Stomach (tissue), 9 donors: Measurements from ENCODE around the gene MPZL1. TPM values are rescaled to one million over a fixed set of nuclear protein-coding genes. Genes with fewer than 3 reads are reported as not detected.

Source experiments
- DNase-seq, 2 donors: peaks; one replicate each; pipeline versions ENCODE4 v3.0.0 to v3.0.0-alpha.2; 2013 to 2019
- H3K27ac ChIP-seq, 5 donors: fragments of 200-600 bp in 4 of 5; sonication (generic) in 4 of 5; one replicate each; pipeline ENCODE4 v1.5.1; 2013 to 2019; ENCODE audit warnings: mild to moderate bottlenecking in 1 of 5, moderate library complexity in 1 of 5
- H3K27me3 ChIP-seq, 3 donors: fragments of 200-600 bp; sonication (generic); one replicate each; pipeline ENCODE4 v1.5.1; 2017 to 2019; ENCODE audit warnings: mixed run types in 1 of 3
- H3K36me3 ChIP-seq, 4 donors: fragments of 200-600 bp; sonication (generic); 1 replicate in 3 of 4; 2 replicates in 1 of 4; pipeline ENCODE4 v1.5.1; 2016 to 2019
- H3K4me1 ChIP-seq, 4 donors: fragments of 200-600 bp; sonication (generic); one replicate each; pipeline ENCODE4 v1.5.1; 2016 to 2019
- H3K4me3 ChIP-seq, 4 donors: fragments of 200-600 bp; sonication (generic) in 3 of 4; one replicate each; pipeline ENCODE4 v1.5.1; 2016 to 2019; ENCODE audit warnings: mild to moderate bottlenecking in 1 of 4
- H3K9me3 ChIP-seq, 4 donors: fragments of 200-600 bp; sonication (generic); one replicate each; pipeline ENCODE4 v1.5.1; 2016 to 2019
- EP300 ChIP-seq: sonication (generic); formaldehyde crosslinking; IDR thresholded peaks from one replicate; pipeline ENCODE4 v1.6.1; 2017; ENCODE audit warnings: antibody characterized with exemption
- POLR2A ChIP-seq, 4 donors: fragments of 450-650 bp; IDR thresholded peaks; one replicate each; pipeline ENCODE4 v1.6.1; 2016; ENCODE audit warnings: antibody characterized with exemption in 4 of 4, control low read depth in 2 of 4, mild to moderate bottlenecking in 1 of 4, moderate library complexity in 1 of 4
- POLR2AphosphoS5 ChIP-seq, 3 donors: sonication (generic); formaldehyde crosslinking; IDR thresholded peaks; one replicate each; pipeline ENCODE4 v1.6.1; 2016; ENCODE audit warnings: antibody characterized with exemption in 3 of 3
- WGBS, 5 donors: extraction: QIAGEN DNeasy Blood & Tissue Kit in 3 of 5; methylation state at CpG; one replicate each; pipeline versions ENCODE4 v1.1.5 to v1.1.7; 2013 to 2018; 5-methylcytosine and 5-hydroxymethylcytosine counted together
- intact Hi-C: fragments of 100-400 bp; cut with DNase I; formaldehyde crosslinking; loops from one replicate; pipeline ENCODE4 v1.15.1; 2023; ENCODE audit warnings: low total_unique reads
- polyA plus RNA-seq, 3 donors: library from polyadenylated mRNA; stranded (reverse); fragments of 200-250 nt; gene quantifications; one replicate each; pipeline ENCODE4 v1.2.3, GENCODE V29; 2013
- total RNA-seq, 5 donors: library from RNA; depleted of rRNA; stranded (reverse); fragments of >200 nt; gene quantifications; one replicate each; pipeline versions ENCODE4 v1.1.0 to v1.2.3, GENCODE V29; 2014 to 2016
- TF ChIP-seq, protein P1 (sequence below), 7 experiments: fragments of 450-650 bp in 4 of 7; fragments of 200-600 bp in 3 of 7; sonication (generic) in 3 of 7; IDR thresholded peaks; one replicate each; pipeline ENCODE4 v1.5.1; 2016 to 2019; ENCODE audit warnings: antibody characterized with exemption in 7 of 7, control low read depth in 2 of 7, mild to moderate bottlenecking in 1 of 7
- donor health status: healthy with polysubstance abuse.
- donor health status: Bipolar disorder and iron deficiency.
- donor health status: healthy.

MPZL1 gene
- total and polyA plus RNA-seq, 8 donors: 7.2 to 115 (median 30.6) TPM

DNA sequence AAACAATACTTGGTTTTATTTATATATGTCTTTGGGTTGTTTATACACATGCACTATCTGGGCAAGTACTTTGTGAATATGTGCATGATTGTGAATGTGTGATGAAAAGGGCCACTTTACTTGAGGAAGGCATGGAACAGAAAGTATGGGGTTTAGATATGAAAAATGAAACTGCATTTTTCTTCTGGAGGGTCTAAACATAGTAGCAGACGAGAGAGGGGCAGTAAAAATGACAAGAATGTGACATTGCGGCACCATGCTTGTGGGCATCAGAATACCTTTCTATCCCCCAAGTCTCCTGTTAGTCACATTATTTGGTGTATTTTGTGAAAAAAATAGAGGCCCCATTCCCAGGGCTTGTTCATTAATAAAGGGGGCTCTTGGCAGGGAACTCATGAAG is 15.4 kb upstream of the MPZL1 start:
- 83 to 94% (median 90%) methylated on average over 2 of the region's 2 CpGs for WGBS, 5 donors
- no peak for DNase-seq
- H3K4me3 ChIP-seq: no peak overlapping the region
- H3K4me1 ChIP-seq: no peaks in the 10 kb centered on the region
- no peaks in the 10 kb centered on the region for H3K9me3 ChIP-seq
- TF ChIP-seq, protein P1, sequence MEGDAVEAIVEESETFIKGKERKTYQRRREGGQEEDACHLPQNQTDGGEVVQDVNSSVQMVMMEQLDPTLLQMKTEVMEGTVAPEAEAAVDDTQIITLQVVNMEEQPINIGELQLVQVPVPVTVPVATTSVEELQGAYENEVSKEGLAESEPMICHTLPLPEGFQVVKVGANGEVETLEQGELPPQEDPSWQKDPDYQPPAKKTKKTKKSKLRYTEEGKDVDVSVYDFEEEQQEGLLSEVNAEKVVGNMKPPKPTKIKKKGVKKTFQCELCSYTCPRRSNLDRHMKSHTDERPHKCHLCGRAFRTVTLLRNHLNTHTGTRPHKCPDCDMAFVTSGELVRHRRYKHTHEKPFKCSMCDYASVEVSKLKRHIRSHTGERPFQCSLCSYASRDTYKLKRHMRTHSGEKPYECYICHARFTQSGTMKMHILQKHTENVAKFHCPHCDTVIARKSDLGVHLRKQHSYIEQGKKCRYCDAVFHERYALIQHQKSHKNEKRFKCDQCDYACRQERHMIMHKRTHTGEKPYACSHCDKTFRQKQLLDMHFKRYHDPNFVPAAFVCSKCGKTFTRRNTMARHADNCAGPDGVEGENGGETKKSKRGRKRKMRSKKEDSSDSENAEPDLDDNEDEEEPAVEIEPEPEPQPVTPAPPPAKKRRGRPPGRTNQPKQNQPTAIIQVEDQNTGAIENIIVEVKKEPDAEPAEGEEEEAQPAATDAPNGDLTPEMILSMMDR (IDR thresholded peaks at IDR 0.05): no peak
- no peak for TF ChIP-seq POLR2A (IDR thresholded peaks at IDR 0.05)
- no peak for TF ChIP-seq EP300
- TF ChIP-seq POLR2AphosphoS5 (IDR thresholded peaks at IDR 0.05): no peak
- no peak overlapping the region for H3K27ac ChIP-seq
- intact Hi-C loops: no loop called here
- peaks cover 0 to 38% (median 29%) of the 10 kb centered on the region in 4 donors for H3K36me3 ChIP-seq
- H3K27me3 ChIP-seq: no peaks in the 10 kb centered on the region

DNA sequence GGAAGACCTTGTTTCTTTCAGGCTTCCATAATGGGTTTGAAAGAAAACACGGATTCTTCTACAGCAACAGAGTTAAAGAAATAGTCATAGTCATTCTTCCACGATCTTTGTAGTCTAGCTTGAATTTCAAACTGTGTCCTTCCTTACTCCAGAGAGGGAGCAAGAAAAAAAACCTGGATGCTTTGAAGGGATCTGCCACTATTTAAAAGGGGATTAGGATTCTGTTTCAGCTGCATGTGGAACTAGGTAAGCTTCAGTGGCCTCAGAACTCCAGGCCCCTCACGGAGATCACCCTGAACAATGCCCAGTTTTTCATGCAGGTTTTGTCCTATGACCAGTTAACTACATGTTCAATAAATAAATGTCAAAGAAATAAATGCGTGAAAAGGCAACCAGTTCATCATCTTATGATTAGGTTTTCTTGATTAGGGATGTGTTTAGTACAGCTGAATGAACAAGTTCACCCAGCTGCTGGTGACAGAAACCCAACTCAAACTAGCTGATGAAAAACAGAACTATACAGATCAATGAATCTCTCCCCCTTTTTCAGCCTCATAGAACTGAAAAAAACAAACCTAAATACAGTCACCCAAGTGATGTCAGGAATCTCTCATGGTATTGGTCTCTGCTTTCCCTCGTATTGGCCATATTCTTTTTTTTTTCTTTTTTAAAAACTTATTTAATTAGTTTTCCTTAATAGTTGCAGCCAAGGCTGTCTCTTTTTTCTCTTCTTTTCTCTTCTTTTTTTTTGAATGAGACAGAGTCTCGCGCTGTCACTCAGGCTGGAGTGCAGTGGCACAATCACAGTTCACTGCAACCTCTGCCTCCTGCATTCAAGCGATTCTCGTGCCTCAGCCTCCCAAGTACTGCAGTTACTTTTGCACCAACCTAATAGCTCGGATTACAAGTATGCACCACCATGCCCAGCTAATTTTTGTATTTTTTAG is 14.6 kb upstream of the MPZL1 start:
- H3K36me3 ChIP-seq: peaks cover 0 to 31% (median 23%) of the 10 kb centered on the region in 4 donors
- no peaks in the 10 kb centered on the region for H3K27me3 ChIP-seq
- no peaks in the 10 kb centered on the region for H3K9me3 ChIP-seq
- TF ChIP-seq POLR2A (IDR thresholded peaks at IDR 0.05): no peak
- TF ChIP-seq, protein P1 (IDR thresholded peaks at IDR 0.05): no peak
- TF ChIP-seq EP300: no peak
- no peak for TF ChIP-seq POLR2AphosphoS5 (IDR thresholded peaks at IDR 0.05)
- H3K27ac ChIP-seq: no peak overlapping the region
- no peak overlapping the region for H3K4me3 ChIP-seq
- intact Hi-C loops: no loop called here
- DNase-seq: no peak
- WGBS, 5 donors: 76 to 86% (median 85%) methylated on average over 10 of the region's 10 CpGs
- no peaks in the 10 kb centered on the region for H3K4me1 ChIP-seq

DNA sequence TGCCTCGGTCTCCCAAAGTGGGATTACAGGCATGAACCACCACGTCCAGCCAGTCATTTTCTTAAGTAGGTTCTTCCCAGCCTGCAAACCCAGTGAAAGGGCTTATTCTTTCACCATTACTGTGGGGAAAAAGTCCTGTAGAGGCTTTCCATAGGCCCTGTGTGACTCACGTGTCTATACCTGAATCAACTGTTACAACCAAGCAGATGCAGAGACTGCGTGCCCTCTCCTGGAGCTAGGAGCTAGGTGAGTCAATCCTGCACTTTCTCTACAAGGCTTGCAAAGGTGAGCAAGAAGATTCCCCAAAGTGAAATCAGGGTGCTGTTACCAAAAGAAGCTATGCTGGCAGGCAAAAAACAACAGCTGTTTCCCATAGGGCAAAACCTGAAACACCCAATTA is 13.8 kb upstream of the MPZL1 start:
- H3K4me1 ChIP-seq: peaks cover 0 to under 1% (median 0%) of the 10 kb centered on the region in 4 donors
- no peak overlapping the region for H3K4me3 ChIP-seq
- DNase-seq: no peak
- intact Hi-C loops: no loop called here
- WGBS, 5 donors: 85 to 94% (median 92%) methylated on average over 4 of the region's 4 CpGs
- no peaks in the 10 kb centered on the region for H3K9me3 ChIP-seq
- peaks cover 0 to 25% (median 21%) of the 10 kb centered on the region in 4 donors for H3K36me3 ChIP-seq
- H3K27ac ChIP-seq: no peak overlapping the region
- TF ChIP-seq EP300 (no peak), POLR2A (IDR thresholded peaks at IDR 0.05) (no peak), POLR2AphosphoS5 (IDR thresholded peaks at IDR 0.05) (no peak)
- TF ChIP-seq, protein P1 (IDR thresholded peaks at IDR 0.05): no peak
- no peaks in the 10 kb centered on the region for H3K27me3 ChIP-seq

DNA sequence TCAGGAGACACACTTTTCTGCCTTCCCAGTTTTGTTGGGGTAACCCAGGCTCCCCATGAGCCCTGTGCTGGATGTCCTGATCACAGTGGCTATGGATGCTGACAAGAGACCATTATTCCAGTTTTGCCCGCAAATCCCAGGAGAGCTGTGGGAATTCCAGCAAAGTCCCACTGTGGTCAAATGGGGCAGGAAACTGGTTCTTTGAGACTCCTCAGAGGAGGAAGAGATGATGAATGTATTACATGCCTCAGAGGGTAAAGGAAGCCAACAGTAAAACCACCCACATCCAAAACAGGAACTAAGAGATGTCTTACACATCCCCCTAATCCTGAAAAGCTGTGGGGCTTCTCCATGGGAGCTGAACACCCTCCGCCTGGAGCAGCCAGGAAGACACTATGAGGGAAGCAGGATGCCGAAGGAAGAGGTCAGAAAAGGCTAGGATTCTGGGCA is 12.8 kb upstream of the MPZL1 start:
- WGBS, 5 donors: 69 to 81% (median 73%) methylated on average over 3 of the region's 3 CpGs
- Histone ChIP-seq H3K27ac (no peak overlapping the region), H3K27me3 (no peaks in the 10 kb centered on the region), H3K9me3 (no peaks in the 10 kb centered on the region), H3K4me1 (peaks cover 0 to 10% (median 9%) of the 10 kb centered on the region in 4 donors), H3K4me3 (no peak overlapping the region), H3K36me3 (peaks cover 0 to 16% (median 11%) of the 10 kb centered on the region in 4 donors)
- TF ChIP-seq, protein P1 (IDR thresholded peaks at IDR 0.05): no peak
- TF ChIP-seq POLR2AphosphoS5 (IDR thresholded peaks at IDR 0.05): no peak
- no peak for TF ChIP-seq EP300
- no peak for TF ChIP-seq POLR2A (IDR thresholded peaks at IDR 0.05)
- intact Hi-C loops: no loop called here
- no peak for DNase-seq
